NCI-H2227 (cell line): ENCODE results near the gene TLR7.

Experiments
- DNase-seq: peaks from one replicate; lab custom pipeline; 2025; ENCODE audit not compliant: unreplicated experiment; lab: John Stamatoyannopoulos, UW

The TLR7 gene

GRCh38 chrX:12866451-12867377 is at the start of gene TLR7:
Gene TLR7, plus strand, starts transcription at chrX:12867072. Its CDS starts 507 bp downstream, at chrX:12867579.
- DNase-seq = no peak

- no peak for DNase-seq
Measured at GRCh38 chrX:12817528-12817927, 49.3 kb upstream of the TLR7 start.

GRCh38 chrX:12819222-12819621 is 47.6 kb upstream of the TLR7 start:
- no peak for DNase-seq

GRCh38 chrX:12820737-12821136 is 46.1 kb upstream of the TLR7 start:
- DNase-seq = no peak

GRCh38 chrX:12824944-12825343 is 41.9 kb upstream of the TLR7 start:
- DNase-seq = no peak

- DNase-seq = no peak
Measured at GRCh38 chrX:12825801-12826200, 41.1 kb upstream of the TLR7 start.

GRCh38 chrX:12843061-12843667 is 23.7 kb upstream of the TLR7 start:
- DNase-seq = no peak

- no peak for DNase-seq
Measured at GRCh38 chrX:12843668-12844279, 23.1 kb upstream of the TLR7 start.

GRCh38 chrX:12844319-12844718 is 22.6 kb upstream of the TLR7 start:
- DNase-seq = no peak

- DNase-seq = no peak
Measured at GRCh38 chrX:12865359-12865758, 1.5 kb upstream of the TLR7 start.

- no peak for DNase-seq
Measured at GRCh38 chrX:12867685-12868084, 813 bp downstream of the TLR7 start.

GRCh38 chrX:12868747-12869146 is 1.9 kb downstream of the TLR7 start:
- no peak for DNase-seq

- DNase-seq = no peak
Measured at GRCh38 chrX:12871257-12871656, 4.4 kb downstream of the TLR7 start.

- DNase-seq = no peak
Measured at GRCh38 chrX:12872741-12873140, 5.9 kb downstream of the TLR7 start.

GRCh38 chrX:12874581-12874980 is 7.7 kb downstream of the TLR7 start:
- DNase-seq = no peak

GRCh38 chrX:12877386-12877785 is 10.5 kb downstream of the TLR7 start:
- DNase-seq = no peak

- no peak for DNase-seq
Measured at GRCh38 chrX:12878536-12878935, 11.7 kb downstream of the TLR7 start.

GRCh38 chrX:12881914-12882313 is 15.0 kb downstream of the TLR7 start:
- no peak for DNase-seq

GRCh38 chrX:12885508-12885907 is 18.6 kb downstream of the TLR7 start:
- DNase-seq = no peak

- no peak for DNase-seq
Measured at GRCh38 chrX:12886545-12886944, 19.7 kb downstream of the TLR7 start.

- DNase-seq = no peak
Measured at GRCh38 chrX:12887141-12887540, 20.3 kb downstream of the TLR7 start.

GRCh38 chrX:12887767-12888166 is 20.9 kb downstream of the TLR7 start:
- DNase-seq = no peak
